SIG-M5 treated with dmso at 0.1 percent for 504 hours (cell line): Measurements from ENCODE around the gene STPG4.
A peak's percentile ranks its signal among the peaks of the same experiment; 100 is the strongest.

Experiments used
- DNase-seq: peaks from one replicate; lab custom pipeline; 2025; ENCODE audit not compliant: unreplicated experiment; lab: John Stamatoyannopoulos, UW

Gene STPG4

GRCh38 chr2:47073217-47073616 is 81.9 kb downstream of the STPG4 start:
- DNase-seq: no peak

DNA sequence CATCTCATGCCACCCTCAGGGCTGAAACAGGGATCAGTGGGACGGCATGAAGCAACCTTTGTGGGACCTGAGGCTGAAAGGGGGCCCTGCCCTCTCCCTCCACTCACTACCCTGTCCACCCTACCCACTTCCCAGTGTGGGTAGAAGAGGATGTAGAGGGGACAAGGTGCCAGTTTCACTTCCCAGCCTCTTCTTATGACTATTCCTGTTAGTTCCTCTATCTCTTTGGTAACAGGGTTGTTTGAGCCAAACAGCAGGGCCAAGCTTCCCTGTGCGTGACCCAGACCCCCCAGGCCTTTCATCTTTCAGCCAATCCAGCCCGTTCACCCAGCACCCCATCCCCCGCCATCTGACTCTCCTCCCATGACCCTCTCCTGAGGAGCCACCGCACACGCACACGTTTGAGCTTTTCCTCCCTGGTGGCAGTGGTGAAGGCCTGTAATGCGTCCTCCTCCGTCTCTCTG is 82.3 kb downstream of the STPG4 start:
- peak; percentile 96 for DNase-seq

- DNase-seq: peak; percentile 19
Observed at GRCh38 chr2:47072018-47072691, 83.0 kb downstream of the STPG4 start.

- DNase-seq: peak; percentile 77
Observed at GRCh38 chr2:47070920-47071824, 83.9 kb downstream of the STPG4 start.

GRCh38 chr2:47070155-47070919 is 84.8 kb downstream of the STPG4 start:
- no peak for DNase-seq

- peak; percentile 70 for DNase-seq
Observed at GRCh38 chr2:47069628-47070154, 85.4 kb downstream of the STPG4 start.

DNA sequence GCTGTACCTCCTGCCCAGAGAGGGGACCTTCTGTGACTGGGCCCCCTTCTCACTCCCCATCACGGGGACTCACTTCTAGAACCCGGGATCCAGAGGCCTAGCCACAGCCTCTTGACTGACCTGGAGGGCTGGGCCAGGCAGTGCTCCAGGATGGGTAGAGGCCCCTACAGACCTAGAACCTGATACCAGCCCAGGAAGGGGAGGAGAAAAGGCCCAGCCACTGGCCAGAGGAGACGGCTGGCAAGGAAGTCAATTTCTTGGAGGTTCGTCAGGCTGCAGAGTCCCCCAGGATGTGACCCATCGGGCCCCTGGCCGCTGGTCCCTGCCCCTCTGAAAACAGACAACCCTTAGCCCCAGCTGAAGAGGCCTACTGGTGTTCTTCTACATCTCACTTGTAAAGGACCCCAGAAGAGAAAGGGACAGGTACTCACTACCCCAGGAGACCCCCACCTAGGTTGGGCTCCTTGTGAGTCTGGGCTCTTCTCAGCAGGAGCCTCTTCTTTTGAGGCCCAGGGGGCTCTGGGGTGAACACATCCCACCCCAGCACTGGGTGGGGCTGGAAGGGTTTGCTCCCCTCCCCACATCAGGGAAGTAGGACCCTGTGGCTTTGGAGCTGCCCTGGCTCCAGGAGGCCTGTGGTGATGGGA is 86.0 kb downstream of the STPG4 start:
- DNase-seq: no peak

GRCh38 chr2:47067788-47068407 is 87.2 kb downstream of the STPG4 start:
- DNase-seq: no peak

DNA sequence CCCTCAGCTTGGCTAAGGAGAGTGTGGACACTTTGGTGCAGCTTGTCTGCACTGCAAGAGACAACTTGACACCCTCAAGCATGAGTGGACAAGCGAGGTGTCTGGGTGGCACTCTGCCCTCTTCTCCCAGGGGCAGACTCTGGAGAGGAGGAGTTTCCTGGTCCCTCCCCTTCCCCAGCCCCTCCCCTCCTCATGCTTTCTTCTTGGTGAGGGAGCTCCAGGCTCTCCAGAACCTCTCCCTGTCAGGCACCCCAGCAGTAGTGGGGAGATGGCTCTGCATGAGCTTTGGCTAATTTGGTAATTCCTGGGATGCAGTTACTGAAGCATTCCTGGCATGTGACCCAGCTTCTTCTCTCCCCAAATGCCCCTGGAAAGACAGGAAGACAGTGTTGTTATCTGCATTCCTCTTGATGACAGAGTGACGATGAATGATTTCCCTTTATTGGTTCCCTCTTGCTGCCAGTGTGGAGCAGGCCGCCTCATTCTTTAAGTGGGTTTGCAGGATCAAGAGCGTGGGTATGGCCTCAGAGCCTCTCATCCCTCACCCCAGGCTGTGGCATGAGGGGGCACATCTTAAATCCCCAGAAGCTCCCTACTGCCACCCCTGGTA is 89.2 kb downstream of the STPG4 start:
- no peak for DNase-seq

DNA sequence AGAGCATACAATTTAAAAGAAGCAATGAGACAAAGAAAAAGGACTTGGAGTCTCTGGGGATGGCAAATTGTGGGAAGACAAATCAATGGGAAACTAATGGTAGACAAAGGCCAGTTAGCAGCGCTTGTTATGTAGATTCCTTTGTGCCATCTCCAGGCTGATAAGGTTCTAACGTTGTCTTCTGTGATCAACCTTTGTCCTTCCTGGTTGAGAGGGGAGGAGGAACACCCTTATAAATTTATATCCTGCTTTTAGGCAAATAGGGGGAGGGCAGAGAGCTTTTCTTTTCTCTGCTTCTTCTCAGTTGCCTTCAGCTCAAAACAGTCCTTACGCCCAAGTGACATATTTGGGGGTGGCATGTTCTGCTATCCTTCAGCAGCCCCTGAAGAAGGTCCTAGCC is 89.8 kb downstream of the STPG4 start:
- DNase-seq: no peak

DNA sequence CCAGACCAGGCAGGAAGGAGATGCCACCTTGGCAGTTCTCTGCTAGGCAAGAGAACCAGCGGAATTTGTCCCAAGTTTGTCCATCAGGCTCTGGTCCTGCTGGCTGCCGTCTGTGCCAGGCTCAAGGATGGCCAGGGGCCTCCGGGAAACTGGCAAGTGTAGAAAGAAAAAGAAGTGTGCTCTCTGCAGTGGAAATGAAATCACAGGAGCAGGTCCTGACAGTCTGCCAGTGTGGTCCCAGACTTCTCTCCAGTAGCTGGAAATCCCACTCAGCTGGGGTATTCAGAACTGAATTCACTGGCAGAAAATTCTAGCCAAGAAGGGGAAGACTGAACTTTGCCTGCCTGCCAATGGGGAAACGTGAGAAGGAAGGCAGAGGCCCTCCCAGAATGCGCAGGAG is 91.0 kb downstream of the STPG4 start:
- no peak for DNase-seq

DNA sequence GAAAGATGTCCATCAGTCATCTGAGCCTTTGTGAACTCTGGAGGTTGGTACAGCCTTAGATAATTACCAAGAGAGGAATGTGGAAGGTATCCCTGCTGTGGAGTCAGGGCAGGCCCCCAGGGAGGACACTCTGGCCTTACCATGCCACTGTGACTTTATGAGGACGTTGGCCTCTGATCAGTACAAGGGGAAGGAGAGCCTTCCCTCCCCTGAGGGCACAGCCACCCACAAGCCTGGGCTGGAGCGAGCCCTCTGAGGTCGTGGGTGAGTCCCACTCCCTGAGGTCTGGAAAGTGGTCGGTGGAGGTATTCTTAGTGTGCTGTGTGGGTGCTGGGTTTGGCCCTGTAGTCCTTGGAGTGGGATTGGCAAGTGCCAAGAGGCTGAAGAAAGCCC is 91.6 kb downstream of the STPG4 start:
- DNase-seq: no peak

DNA sequence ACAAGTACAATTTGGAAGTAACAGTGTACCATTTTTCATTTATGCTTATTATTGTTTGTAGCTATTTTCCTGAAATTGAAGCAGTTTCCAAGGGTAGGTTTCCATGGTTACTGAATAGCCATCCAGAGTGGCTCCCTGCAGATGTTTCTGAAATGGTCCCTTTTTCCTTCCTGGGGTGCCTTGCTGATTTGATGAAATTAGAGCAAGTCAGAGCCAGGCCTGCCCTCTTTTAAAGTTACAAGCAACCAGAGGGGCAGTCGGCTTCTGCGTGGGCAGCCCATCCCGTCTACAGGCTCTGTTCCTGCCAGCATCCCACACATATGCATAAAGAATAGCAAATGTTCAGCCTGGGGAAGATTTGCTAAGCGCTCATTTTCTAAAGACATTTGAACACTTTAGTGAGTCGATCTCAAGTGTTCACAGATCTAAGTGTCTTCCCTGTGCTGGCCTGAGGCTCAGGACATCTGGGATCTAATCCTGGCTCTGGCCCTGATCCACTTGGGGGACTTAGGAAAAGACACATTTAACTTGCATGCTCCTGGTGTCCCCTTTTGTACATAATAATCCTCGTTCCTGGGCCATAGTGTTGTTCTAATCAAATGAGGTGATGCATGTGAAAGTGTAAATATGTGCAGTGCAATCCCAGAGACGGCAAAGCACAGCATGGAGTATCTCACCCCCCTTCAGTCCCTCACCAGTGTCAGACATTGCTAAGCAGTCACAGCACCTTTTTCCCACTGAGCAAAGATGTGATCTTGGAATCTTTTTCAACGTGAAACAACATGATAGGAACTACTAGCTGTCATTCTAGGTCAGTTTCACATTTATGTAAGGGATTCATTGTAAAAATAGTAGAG is 92.2 kb downstream of the STPG4 start:
- no peak for DNase-seq

DNA sequence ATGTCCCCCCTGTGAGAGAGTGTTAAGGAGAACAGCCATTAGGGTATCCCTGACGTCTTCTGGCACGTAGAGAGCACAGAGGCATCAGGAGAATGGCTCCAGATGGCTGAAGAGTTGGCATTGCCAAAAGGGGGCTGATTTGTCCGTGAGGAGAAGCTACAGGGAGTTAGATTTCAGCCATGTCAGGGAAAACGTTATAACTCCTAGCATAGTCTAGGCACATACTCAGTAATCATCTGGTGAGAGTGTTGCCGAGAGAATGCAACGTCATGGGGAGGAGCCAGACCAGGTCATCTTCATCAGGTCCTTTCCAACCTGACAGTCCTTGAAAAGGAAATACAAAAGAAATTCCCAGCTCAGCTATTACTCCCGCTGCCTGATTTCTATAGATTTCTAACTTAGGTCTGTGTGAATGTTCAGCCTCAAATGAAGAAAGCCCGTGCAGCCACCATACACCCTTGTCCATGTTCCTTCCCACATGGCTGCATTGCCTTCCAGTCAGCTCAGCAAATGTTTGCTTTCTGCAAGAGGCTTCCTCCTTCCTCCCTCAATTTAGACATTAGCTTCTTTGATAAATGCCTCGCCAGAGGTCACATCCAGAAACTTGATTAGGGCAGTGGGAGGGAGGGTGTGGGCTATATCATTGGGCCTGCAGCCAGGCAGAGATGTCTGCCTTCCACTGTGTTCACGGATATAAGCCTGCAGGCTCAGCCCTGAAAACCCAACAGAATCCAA is 93.0 kb downstream of the STPG4 start:
- no peak for DNase-seq

DNA sequence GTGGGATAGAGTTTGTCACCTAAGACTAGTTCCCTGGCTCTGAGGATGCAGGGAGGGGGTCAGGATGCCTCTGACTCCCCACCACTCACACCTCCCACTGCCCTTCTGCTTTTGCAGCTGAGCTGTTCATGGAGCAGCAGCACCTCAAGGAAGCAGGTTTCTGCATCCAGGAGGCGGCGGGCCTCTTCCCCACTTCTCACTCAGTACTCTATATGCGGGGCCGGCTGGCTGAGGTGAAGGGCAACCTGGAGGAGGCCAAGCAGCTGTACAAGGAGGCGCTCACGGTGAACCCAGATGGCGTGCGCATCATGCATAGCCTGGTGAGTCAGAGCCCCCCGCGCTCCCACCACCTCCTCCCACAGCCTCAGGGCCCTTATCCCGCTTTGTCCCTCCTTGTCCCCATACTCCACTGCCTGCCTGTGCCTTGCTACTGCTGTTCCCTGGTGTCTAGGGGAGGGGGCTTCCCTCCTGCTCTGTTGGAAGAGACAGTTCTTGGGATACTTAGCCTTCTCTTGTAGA is 94.4 kb downstream of the STPG4 start:
- no peak for DNase-seq

DNA sequence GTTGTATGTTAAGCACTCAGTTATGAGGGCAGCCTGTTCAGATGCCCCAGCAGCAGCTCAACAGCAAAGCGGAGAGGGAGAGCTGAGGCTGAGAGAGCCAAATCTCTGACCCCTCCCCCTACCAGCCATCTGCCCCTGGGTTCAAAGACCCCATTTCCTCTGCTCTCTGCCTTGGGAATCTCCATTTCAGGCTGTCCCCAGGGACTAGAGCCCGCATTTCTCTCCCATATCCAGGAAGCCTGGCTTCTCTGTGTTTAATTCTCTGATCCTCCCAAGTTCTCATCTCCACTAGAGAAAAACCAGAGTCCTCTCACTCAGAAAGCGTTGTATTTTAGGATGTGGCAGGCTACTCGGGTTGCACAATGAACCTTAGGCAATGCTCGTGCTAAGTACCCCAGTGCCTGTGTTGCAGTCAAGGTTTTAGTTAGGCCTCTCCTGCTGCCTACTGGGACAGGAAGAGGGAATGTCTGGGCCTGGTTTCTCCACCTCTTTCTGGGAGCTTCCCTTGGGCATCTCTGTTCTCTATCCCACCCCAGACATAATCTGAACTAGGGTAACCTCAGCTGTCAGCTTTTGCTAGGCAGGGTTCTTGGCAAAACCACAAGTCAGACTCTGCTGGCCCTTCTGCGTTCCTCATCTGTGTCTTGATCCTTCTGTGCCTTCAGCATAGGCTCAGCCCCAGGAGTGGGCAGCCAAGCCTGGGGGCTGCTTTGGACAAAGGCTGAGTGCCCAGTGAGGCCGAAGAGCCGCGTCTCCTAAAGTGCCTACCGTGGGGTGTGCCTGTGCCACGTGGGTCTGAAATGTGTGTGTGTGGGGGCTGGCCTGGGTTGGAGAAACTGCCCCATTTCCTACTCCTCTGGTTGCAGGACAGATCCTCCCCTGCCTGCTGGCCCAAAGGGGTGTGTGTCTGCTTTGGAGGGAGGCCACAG is 96.8 kb downstream of the STPG4 start:
- DNase-seq: peak; percentile 73

GRCh38 chr2:47057687-47058002 is 97.5 kb downstream of the STPG4 start:
- DNase-seq: no peak
